ENCODE data around the gene IAPP.

GRCh38 chr12:21346542-21347205 is 26.0 kb upstream of the IAPP start:
- no peak for TF ChIP-seq CTCF (IDR thresholded peaks at IDR 0.05)
- no peak for TF ChIP-seq POLR2AphosphoS5 (IDR thresholded peaks at IDR 0.05)

Data from suprapubic skin (tissue), 3 donors.